ENCODE measurements around the gene PPP1R3G.
A peak's percentile ranks its signal among the peaks of the same experiment; 100 is the strongest.

The PPP1R3G gene

DNA sequence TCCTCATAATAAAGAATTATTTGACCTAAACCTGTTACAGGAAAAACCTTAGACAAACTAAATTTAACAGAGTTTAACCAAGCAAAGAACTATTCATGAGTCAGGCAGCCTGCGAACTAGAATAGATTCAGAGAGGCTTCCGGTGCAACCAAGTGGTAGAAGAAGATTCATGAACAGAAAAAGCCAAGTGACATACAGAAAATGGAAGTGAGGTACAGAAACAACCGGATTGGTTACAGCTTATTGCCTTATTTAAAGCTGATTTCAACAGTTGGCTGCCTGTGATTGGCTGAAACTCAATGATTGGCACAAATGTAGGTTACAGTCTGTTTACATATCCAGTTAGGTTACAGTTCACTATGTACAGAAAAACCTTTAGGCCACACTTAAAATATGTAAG, 10.1 kb downstream of the PPP1R3G start:
- CTCF ChIA-PET: interaction anchor here (0.8 kb wide), 1 partner anchor 48 kb away, joined by 3 read pairs; no protein-coding TSS in a partner anchor

DNA sequence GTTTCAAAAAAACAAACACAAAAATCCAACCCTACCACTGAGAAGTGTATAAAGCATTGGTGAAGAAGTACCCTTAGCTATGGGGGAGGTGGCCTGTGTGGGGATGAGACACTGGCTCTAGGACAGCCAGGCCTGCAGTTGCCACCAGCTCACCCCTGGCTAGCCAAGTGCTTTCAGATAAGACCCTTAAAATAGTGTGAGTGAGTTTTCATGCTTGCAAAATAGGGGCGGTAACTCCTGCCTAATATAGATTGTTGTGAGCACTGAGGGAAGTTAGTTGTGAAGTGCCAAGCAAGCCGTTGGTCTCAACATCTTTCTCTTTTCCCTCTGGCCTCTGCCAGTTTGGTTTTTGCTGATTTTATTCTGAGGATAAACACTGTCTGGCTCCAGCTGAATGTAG, 11.3 kb downstream of the PPP1R3G start:
- DNase-seq (ENCODE audit: extremely low spot score): no peak
- ChIA-PET CTCF (interaction anchor here (1.3 to 1.5 kb wide), 2 partner anchors 14 to 47 kb away, joined by 5 to 7 read pairs; no protein-coding TSS in a partner anchor), POLR2A (no interaction called here)
- TF ChIP-seq, protein P1, sequence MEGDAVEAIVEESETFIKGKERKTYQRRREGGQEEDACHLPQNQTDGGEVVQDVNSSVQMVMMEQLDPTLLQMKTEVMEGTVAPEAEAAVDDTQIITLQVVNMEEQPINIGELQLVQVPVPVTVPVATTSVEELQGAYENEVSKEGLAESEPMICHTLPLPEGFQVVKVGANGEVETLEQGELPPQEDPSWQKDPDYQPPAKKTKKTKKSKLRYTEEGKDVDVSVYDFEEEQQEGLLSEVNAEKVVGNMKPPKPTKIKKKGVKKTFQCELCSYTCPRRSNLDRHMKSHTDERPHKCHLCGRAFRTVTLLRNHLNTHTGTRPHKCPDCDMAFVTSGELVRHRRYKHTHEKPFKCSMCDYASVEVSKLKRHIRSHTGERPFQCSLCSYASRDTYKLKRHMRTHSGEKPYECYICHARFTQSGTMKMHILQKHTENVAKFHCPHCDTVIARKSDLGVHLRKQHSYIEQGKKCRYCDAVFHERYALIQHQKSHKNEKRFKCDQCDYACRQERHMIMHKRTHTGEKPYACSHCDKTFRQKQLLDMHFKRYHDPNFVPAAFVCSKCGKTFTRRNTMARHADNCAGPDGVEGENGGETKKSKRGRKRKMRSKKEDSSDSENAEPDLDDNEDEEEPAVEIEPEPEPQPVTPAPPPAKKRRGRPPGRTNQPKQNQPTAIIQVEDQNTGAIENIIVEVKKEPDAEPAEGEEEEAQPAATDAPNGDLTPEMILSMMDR (IDR thresholded peaks at IDR 0.05; ENCODE audit: control extremely low read depth, extremely low read depth, low read depth, missing control alignments): no peak

More for the DNA sequence above, 10.1 kb downstream of the PPP1R3G start:
- TF ChIP-seq, protein P1 (IDR thresholded peaks at IDR 0.05; ENCODE audit: control extremely low read depth, extremely low read depth, low read depth, missing control alignments): no peak
- DNase-seq (ENCODE audit: extremely low spot score): peak; percentile 68
- POLR2A ChIA-PET: no interaction called here

DNA sequence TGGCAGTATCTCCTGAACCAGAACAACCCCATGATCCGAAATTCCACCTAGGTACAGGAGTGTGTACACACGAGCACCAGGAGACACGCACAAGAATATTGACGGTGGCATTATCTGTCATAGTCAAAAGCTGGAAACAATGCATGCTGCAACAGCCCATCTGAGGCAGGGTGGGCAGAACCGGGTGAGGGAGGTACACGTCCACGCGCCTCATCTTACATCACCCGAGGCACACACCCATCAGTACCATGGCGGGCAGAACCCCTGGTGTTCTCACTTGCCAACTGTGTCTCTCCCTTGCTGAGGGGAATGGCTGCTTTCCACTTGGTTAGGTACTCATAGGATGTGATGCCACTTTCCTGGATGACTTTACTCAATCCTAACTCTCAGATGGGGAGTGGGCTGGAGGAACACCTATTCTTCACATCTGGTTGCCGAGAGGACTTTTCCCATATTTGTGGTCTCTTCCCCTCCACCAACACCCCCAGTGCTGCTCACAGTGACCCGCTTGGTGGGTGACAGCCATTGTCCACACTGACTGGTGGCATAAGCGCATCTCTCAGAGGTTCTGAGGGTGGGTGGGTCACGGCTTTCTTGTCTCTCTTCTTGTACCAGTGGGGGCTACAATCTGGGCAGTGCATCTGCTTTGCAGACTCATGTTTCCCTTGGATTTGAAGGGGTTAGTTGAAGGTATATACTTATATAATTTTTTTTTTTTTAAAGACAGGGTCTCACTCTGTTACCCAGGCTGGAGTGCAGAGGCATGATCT, 13.5 kb downstream of the PPP1R3G start:
- ChIA-PET CTCF (no interaction called here), POLR2A (no interaction called here)
- DNase-seq (ENCODE audit: extremely low spot score): no peak
- TF ChIP-seq, protein P1 (IDR thresholded peaks at IDR 0.05; ENCODE audit: control extremely low read depth, extremely low read depth, low read depth, missing control alignments): no peak

DNA sequence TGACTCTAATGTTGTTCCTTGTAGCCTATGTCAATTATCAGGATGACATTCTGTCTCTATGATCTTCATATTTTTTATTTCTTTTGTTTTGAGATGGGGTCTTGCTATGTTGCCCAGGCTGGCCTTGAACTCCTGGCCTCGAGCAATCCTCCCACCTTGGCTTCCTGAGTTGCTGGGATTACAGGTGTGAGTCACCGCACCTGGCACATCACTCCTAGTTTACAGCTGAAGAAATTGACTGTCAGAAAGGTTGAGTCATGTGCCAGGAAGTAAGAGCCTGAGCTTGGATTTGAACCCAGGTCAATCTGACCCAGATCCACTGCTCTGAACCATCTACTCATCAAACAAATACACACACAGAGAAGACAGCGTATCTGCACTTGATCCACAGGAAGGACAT, 14.4 kb downstream of the PPP1R3G start:
- TF ChIP-seq, protein P1 (IDR thresholded peaks at IDR 0.05; ENCODE audit: control extremely low read depth, extremely low read depth, low read depth, missing control alignments): no peak
- POLR2A ChIA-PET: no interaction called here
- CTCF ChIA-PET: no interaction called here
- DNase-seq (ENCODE audit: extremely low spot score): no peak

DNA sequence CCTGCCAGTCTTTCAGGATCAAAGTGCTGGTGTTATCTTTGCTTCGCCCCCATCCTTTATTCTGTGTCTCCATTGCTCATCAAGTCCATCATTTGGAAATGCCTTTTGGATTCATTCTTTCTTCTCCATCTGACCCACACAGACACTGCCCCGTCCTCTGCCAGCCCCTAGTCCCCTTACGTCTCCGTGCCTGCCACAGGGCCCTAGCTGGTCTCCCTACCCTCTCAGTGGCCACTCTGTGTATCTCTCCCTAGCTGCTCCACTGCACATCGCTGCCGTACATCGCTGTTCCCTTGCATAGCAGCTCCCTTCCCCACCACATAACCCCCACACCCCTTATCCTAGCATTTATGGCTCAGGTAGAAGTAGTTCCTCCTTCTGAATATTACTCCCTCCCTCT, 15.7 kb downstream of the PPP1R3G start:
- POLR2A ChIA-PET: no interaction called here
- DNase-seq (ENCODE audit: extremely low spot score): no peak
- CTCF ChIA-PET: interaction anchor here (1.3 kb wide), 1 partner anchor 14 kb away, joined by 3 read pairs; no protein-coding TSS in a partner anchor
- TF ChIP-seq, protein P1 (IDR thresholded peaks at IDR 0.05; ENCODE audit: control extremely low read depth, extremely low read depth, low read depth, missing control alignments): no peak

DNA sequence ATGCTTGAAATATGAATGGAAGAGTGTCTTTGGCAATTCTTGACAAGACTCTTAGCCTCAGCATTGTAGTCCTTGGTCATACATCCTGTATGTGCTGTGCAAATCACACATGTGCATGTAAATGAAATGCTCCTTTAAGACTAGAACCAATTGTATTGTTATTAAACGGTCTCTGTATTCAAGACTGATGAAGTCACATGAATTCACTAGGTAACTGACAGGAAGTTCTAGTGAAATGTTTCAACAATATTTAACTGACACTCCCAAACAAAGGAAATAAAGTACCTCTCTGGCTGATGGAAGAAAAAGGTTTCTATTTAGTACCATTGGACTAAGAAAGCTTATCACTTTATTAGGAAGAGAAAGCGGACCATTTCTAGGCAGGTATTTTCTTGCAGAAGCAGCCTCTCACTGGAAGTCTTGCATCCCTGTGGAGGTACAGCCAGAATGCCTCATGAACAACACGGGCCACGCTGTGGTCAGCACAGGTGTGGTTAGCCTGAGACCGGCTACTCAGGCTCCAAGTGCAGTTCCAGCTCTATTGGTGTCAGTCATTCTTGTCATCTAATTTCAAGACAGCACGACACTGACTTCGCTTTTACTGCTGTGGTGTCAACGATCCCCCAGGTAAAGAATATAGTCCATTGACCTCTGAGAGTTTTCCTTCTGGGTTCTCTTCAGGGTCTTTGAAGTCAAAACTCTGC, 17.3 kb downstream of the PPP1R3G start:
- ChIA-PET CTCF (interaction anchor here (0.6 to 1.4 kb wide), 3 partner anchors 16 to 72 kb away, joined by 3 to 5 read pairs (median 3); no protein-coding TSS in a partner anchor), POLR2A (no interaction called here)
- TF ChIP-seq, protein P1 (IDR thresholded peaks at IDR 0.05; ENCODE audit: control extremely low read depth, extremely low read depth, low read depth, missing control alignments): no peak
- no peak for DNase-seq (ENCODE audit: extremely low spot score)
